ENCODE measurements around the gene ZNF423. TPM values are rescaled to one million over a fixed set of nuclear protein-coding genes. Genes with fewer than 3 reads are reported as not detected.
A peak's percentile ranks its signal among the peaks of the same experiment; 100 is the strongest.

ZNF423 gene
- total RNA-seq, 1 donor = 0.81 TPM

DNA sequence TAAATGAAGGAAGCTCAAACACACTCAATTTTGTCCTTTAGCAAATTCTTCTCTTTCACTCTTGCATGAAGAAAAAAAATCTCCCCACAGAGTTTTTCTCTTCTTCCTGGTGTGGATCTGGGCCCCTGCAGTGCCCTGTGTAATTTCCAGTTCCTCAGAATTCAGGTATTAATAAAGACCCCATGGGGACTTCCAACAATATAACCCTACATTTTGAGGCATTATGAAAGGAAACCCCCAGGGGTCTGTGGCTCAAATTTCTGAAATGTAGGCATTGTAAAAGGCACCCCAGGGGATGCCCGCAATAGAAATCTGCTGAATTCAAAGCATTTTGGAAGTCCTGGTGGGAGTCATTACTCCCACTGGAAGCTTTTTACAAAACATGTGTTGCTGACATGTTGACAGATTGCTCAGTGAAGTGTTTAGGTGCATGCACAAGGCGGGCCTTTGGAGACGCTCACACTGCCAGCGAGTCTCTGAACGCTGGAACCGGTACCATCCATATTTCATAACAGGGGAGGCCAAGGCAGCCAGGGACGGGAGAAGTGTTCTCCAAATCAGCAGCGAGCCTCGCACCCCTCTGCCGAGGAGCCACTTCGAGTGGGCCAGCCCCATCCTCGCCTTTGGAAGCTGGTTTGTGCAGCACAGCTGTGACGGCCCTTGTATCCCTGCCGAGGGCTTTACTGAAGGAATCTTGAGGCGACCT lies 154.0 kb downstream of the ZNF423 start:
- no peak for DNase-seq (ENCODE audit: low read depth in 2 of 3, low spot score in 2 of 3)

DNA sequence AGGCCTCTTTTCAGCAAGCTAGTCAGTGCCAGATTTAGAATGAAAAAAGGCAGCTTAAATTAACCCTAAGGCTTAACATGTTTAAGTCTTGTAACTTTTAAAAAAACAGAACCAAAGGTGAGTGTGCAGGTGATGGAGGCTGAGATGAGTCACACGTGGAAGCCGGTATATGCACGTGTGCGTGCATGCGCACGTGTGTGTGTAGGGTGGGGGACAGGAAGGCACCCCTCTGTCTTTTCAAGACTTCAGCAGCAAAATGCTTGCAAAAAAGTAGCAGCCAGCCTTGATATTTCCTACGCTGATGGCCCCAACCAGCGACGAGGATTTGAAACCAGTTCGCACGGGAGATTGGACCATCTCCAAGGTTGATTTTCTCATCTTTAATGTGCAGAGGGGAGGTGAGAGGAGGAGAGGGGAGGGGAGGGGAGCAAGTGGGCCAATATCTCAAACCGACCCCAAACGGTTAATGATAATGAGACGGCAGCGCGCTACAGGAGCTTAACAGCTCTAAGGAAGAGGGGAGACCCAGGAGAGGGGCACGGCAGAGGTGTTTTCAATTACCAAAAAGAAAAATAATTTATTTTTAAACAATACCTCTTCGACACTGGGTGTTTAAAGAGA lies 154.7 kb downstream of the ZNF423 start:
- no peak for DNase-seq (ENCODE audit: low read depth in 2 of 3, low spot score in 2 of 3)

DNA sequence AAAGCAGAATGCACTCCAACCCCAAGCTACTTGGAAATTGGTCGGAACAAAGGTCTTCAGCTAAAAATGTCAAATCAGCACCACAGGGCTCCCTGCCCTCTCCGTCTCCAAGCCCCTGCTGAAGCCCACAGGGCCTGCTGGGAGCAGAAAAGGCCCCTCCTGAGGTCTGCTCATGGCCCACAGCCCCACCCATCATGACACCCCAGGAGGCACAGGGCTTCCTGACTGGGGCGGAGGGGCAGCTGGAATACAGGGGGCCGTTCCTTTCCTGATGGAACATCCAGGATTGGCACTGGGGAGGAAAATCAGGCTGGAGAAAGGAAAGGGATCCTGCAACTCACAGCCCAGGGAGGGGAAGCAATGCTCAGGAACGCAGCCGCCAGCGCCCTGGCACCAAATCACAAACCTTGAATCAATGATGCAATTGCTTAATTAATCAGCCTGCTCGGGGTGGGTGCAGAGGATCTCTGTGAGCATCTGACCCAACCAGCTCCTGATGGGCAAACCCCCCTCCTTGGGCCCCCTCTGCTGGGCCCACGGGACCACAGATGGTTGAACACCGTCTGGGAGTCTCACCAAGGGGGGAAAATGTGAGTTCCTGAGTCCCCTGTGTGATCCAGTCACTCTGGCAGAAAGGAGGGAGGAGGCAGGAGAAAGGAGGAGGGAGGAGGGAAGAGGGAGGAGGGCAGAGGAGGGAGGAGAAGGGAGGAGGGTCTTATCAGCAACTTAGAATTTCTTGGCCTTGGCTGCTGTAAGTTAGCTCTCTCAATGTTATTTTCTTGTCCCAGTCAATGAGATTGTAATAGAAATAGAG lies 155.5 kb downstream of the ZNF423 start:
- DNase-seq (ENCODE audit: low read depth in 2 of 3, low spot score in 2 of 3) = no peak

DNA sequence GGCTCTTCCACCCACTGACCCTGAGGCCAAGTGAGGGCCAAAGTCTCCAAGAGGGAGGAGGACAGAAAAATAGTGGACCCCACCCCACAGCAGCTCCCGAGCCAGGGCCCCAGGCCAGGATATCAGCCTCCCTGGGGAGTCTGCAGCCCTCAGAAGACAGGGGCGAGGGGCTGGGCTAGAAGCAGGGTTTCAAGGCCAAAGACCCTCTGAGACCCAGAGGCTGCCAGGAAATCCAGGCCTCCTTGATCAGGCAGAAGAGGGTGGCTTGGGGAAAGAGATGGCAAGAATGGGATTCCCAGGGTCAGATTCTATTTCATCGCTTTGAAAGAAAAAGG lies 156.1 kb downstream of the ZNF423 start:
- no peak for DNase-seq (ENCODE audit: low read depth in 2 of 3, low spot score in 2 of 3)

DNA sequence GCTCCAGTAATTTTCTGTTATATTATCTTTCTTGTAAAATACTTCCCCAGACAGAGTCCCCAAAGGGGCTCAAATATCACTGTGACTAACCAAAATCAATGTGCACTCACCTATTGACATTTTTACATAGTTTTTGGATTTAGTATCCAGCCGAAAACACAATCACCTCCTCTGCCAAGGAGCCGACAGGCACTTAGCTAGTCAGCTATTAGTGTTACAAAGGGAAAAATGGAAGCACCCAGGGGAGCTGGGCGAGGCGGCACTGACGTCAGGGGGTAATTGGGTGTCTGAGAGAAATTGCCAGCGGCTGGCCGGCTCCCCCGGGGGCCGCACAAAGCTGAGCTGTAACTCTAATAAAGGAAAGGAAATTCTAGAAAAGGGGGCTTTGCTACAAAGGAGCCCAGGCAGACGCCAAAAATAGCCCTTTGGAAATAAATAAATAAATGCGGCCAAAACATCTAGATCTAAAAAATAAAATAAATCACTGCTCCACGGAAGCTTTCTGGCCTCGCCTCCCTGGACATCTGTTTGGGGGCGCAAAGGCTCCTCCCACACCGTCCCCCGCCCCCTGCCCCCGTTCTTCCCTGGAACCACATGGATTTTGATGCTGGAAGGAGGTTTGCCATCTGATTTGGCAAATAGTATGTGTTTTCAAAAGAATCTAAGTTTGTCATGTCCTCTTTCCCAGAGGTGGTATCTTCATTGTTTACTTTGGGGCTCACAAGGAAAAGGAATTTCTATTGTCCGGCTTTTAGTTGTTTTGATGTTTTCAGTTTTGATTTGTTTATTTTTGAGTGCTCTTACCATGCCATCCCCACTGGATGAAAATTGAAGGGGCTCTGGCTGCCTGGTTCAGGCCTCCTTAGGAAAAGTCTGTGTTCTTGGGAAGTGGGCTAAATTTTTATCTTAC lies 156.7 kb downstream of the ZNF423 start:
- DNase-seq (ENCODE audit: low read depth in 2 of 3, low spot score in 2 of 3) = no peak

DNA sequence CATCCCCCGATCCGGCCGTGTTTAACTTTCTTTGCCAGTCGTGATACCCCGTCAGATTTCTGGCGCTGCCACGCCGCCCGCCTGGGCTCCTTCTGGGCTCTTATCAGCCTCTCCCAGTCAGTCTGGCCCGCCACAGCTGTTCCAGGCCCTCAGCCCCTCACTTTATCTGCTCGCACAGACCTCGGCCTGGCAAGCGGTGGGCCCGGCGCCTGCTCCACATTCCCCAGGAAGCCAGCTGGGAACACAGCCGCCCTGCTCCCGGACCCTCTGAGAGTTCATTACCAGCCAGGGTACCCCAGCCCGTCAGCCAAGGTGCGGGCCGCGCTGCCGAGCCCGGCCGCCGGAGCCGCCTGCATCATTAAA lies 157.5 kb downstream of the ZNF423 start:
- peak in 2 of 3 donors; percentile 81 to 91 for DNase-seq (ENCODE audit: low read depth in 2 of 3, low spot score in 2 of 3)

DNA sequence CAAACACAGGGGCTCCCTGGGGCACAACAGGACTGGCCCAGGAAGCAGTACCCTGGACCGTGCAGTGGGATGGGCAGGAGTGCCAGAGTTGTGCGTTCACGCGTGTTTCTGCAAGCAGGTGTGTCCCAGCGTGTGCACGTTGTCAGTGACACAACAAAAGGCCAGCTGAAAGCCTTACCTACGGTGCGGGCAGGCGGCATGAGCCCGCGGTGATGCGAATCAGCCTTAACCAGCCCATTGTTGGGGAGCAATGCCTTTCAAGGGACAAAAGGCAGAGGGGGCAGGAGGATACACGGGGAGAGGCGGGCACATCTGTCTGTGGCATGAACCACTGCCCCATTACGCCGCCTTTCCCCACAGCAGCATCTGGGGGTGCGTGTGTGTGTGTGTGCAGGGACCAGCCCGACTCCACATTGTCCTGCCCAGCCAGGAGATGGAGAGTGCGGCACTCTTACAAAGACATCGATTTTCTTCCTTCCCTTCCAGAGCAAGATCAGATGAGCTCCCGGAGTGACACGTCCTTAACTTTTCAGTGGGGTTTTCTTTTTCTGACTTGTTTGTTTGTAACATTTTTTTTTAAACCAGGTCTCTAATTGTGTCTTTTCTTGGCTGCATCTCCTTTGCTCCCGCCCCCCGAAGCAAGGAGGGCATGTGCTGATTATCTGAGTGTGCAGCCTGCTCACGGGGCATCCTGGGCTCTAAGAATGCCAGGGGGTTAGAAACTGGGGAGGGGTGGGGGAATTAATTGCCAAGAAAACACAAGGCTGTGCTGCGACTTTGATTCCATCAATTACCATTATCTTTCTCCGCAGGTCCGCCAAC lies 158.1 kb downstream of the ZNF423 start:
- no peak for DNase-seq (ENCODE audit: low read depth in 2 of 3, low spot score in 2 of 3)

DNA sequence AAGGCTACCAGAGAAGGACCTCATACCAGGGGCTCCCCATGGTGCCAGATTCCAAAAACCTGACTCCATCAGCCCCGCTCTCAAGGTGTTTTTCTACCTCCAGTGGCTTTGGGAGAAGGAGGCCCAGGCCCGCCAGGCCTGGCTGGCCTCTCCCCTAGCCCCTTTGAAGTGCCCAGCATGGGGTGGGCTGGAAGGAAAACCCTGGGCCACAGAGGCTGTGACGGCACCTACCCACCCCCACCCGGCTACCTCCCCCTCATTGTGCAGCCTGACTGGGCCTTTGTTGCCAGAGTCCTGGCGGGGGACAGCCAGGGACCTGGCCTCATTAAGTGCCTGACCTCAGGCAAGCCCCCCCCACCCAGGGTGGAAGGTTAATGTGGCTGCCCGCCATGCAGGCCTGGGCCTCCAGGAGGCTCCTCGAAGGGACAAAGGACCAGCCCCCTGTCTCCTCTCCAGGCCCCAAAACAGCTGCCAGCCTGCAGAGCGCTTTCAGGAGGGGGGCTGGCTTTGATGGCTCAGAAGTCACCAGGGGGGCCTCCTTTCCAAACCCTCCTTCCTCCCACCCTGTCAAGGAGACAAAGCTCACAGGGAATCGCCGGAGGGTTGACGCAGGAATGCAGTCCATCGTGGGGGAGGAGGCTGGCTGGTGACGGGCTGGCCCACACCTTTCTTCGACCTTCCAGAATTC lies 159.4 kb downstream of the ZNF423 start:
- no peak for DNase-seq (ENCODE audit: low read depth in 2 of 3, low spot score in 2 of 3)

DNA sequence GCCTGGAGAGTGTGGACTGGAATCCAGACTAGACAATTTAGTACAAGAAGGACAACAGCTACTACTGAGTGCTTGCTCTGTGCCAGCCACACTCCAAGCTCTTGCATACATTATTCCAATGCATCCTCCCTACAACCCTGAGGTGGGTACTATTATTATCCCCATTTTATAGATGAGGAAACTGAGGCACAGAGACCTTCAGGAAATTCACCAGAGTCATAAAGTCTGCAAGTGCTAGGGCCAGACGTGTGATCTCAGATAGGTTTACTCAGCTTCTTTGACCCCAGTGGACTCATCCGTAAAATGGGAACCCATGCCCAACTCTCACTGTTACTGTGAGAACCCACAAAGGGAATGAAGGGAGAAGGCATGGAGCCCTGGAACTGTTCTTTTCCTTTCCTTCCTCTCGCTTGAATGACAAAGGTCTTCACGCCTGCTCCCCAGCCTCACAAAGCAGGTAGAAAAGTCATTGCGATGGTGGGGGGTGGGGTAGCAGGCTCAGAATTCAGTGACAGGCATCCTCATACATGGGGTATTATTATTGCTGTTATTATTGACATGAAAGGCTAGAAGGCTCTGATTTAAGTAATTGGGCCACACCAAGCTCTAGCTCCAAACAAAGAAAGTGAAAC lies 160.0 kb downstream of the ZNF423 start:
- no peak for DNase-seq (ENCODE audit: low read depth in 2 of 3, low spot score in 2 of 3)

DNA sequence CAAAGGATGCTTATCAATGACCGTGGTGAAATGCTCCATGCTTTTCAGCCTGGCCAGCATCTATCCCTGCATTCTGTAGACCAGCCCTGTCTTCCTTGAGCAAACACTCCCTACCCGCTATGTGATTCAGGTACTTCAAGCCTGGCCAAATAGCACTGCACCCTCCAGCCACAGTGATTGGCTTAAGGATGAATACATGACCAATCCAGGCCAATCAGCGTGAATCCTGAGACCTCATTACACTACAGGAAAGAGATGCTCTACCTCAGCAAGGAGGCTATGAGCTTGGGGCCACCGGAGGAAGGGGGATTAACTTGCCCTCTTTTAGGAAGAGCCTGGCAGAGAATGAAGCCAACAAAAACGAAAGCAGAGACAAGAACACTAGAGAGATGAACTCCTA lies 162.5 kb downstream of the ZNF423 start:
- DNase-seq (ENCODE audit: low read depth in 2 of 3, low spot score in 2 of 3) = no peak

DNA sequence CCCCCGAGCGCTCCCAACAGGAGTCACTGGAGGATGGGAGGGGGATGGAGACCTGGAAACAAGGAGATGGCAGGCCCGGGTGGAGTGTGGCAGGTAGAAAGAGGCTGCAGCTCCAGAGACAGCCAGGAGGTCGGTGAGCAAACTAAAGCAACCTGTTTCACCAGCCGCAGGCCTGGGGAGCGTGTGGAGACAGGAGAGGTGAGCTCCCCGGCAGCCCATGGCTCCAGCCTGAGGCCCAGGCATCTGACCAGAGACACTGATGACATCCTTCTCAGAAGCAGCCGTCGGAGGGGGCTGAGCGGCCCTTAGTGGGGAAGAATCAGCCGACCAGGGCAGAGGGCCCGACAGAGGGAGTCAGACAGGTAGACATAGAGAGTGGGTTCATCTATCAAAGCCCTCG lies 165.1 kb downstream of the ZNF423 start:
- no peak for DNase-seq (ENCODE audit: low read depth in 2 of 3, low spot score in 2 of 3)

DNA sequence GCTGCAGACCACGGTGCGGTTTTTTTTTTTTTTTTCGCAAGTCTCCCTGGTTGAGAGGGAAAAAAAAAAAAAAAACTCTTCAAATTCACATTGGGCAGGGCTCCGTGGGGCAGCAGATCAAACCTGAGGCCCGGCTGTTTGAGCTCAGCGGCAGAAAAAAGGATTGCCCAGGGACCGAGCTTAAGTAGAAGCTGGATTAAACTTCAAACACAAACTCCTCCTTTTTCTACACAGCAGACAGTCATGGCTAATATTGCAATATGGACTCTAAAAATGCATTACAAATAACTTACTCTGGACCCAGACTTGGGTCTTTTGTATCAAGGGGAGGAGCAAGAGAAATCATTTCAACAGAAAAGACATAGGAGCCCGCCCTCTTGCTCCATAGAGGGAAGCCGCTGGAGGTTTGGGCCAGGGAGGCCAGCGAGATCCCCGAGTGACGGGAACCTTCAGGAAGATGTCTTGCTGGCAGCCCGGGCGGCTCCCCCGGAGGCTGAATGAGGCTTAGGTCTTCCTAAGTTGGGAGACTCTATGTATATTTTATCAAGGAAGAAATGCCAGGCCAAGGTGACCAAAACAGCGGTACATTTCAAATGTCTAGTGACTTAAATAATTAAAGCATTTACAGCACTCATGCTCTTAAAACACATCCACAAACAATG lies 167.7 kb downstream of the ZNF423 start:
- no peak for DNase-seq (ENCODE audit: low read depth in 2 of 3, low spot score in 2 of 3)

DNA sequence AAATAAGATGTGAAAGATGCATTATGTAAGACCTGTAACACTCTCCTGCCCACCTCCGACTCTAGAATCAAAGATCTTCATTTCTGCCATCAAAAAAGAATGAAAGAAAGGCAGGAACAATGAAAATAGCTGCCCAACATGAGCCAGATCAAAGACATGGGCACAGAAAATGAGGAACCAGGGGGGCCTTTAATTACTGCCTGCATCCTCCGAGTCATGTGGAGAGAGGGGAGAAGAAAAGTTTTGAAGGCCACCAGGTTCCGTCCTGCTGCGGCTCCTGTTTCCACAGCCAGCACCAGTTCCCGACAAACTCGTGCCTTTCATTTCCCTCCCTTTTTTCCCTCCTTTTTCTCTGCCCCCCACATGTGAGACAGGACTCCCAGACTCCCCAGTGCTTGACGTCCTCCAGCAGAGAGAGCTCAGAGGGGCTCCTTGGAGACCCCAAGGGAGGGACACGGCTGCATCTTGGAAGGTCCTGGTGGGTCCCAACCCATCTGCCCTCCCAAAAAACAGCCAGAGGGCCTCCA lies 168.4 kb downstream of the ZNF423 start:
- DNase-seq (ENCODE audit: low read depth in 2 of 3, low spot score in 2 of 3) = peak in 2 of 3 donors; percentile 23 to 58

DNA sequence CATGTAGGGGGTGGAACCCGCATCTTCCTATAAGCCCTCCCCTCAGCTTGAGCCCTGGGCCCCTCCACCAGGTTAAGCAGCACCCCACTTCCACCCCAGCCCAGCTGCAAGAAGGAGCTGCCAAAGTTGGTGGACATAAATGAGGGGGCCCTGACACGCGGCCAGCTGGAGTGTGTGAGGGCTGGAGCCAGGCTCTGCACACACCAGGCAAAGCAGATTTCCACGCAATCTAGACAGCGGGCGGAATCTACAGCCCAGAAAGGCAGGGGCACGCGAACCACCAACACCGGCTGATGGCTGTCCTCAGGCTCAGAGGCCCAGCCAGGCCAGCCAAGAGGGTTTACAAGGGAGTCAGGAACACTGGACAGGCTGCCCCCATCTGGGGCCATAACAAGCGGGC lies 171.2 kb downstream of the ZNF423 start:
- DNase-seq (ENCODE audit: low read depth in 2 of 3, low spot score in 2 of 3) = no peak

DNA sequence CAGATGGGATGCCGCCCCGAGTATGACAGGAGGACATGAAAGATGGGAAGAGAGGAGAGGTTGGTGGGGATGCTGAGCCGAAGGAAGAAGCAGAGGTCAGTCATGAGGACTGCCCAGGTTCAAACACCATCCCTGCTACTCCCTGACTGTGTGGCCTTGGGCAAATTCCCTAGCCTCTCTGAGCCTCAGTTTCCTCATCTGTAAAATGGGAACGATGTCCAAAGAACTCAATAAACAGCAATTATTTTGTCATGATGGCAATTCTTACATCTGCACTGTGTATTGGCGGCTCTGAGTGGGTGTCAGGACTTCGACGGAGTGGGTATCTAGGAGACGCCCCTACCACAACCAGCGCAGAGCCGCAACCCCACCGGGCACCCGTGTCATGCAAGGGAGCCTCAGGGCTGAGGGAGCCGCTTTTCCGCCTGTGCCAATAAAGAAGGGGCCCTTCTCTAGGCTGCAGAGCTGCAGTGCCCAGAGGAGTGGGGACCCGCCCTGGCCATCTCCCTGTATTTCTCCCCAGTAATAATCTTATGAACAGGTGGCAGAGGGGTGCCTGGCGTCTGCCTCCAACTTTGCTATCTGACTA lies 173.2 kb downstream of the ZNF423 start:
- DNase-seq (ENCODE audit: low read depth in 2 of 3, low spot score in 2 of 3) = no peak

DNA sequence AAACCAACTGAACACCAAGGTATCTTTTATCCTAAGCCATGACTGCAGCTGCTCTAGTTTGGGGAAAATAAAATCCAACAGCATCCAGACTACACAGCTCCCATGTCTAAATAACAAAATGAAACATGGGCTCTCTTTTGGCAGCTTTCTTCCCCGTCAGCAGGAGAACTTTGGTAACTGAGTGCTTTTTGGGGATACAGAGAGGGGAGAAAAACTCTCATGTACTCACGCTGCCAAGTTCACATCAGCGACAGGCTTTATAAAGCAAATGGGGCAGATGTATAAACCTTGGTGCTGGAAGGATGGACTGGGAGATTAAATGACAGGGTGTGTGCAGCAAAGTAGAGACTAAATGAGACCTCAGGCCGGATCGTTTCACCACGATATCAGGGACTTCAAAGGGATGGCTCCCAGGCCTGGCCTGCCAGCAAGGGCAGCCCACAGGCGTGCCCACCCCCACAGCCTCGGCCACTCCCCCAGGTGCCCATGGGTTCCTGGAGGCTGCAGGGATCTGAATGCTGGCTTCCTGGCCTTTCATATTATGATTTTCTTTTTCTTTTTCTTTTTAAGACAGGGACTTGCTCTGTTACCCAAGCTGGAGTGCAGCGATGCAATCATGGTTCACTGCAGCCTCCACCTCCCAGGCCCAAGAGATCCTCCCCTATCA lies 174.6 kb downstream of the ZNF423 start:
- no peak for DNase-seq (ENCODE audit: low read depth in 2 of 3, low spot score in 2 of 3)

DNA sequence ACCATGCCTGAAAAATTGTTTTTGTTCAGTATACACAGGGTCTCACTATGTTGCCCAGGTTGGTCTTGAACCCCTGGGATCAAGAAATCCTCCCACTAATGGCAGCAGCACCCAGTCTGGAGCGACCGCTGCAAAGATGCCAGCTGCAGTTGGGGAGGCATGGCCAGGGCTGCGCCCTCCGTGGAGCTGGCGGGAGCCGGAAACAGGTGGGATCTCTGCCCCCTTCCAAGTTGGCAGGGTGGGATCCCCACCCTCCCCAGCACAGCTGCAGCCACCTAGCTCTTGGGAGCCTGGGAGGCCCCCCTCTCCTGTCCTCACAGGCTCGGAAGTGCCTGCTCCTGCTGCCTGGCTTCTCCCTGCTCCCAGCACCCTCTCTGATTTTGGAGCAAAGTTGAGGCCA lies 176.8 kb downstream of the ZNF423 start:
- DNase-seq (ENCODE audit: low read depth in 2 of 3, low spot score in 2 of 3) = no peak

All from hematopoietic multipotent progenitor cell (in vitro differentiated cells).